GM12874 (cell line): ENCODE measurements around the gene SIGLEC5.
"Not testable (repeated sequence)": the region's sequence is repeated elsewhere in the genome, so short reads cannot be mapped to it uniquely, and the experiment has no call there.

Experiments used
- CTCF ChIP-seq: IDR thresholded peaks from 2 replicates; pipeline ENCODE4 v1.5.1; 2011; ENCODE audit warnings: low read depth, mild to moderate bottlenecking, control low read depth, low read length, moderate library complexity; ENCODE audit not compliant: insufficient read depth

The SIGLEC5 gene

GRCh38 chr19:51660975-51661600 lies 30.9 kb upstream of the SIGLEC5 start:
- TF ChIP-seq CTCF = peak; percentile 71

GRCh38 chr19:51654783-51655182 lies 24.6 kb upstream of the SIGLEC5 start:
- TF ChIP-seq CTCF = no peak

- TF ChIP-seq CTCF = no peak
These were observed 23.0 kb upstream of the SIGLEC5 start for GRCh38 chr19:51653162-51653561.

- TF ChIP-seq CTCF = no peak
These were observed 22.1 kb upstream of the SIGLEC5 start for GRCh38 chr19:51652266-51652665.

GRCh38 chr19:51651216-51651846 lies 21.1 kb upstream of the SIGLEC5 start:
- no peak for TF ChIP-seq CTCF

- no peak for TF ChIP-seq CTCF
These were observed 17.1 kb upstream of the SIGLEC5 start for GRCh38 chr19:51647318-51647717.

- TF ChIP-seq CTCF = not testable (repeated sequence)
These were observed 16.5 kb upstream of the SIGLEC5 start, which contains the start of gene SIGLEC14 for GRCh38 chr19:51646730-51647129. SIGLEC14 (minus strand) TSS chr19:51646825; CDS start chr19:51646759, 66 bp downstream.
